Ovary (tissue), 3 donors: ENCODE data around the gene PCSK5.

Experiments
- CTCF ChIP-seq, 3 donors: fragments of 450-650 bp in 2 of 3; fragments of 200-600 bp in 1 of 3; IDR thresholded peaks; one replicate each; pipeline versions ENCODE4 v1.5.1 to v1.8.0; 2016 to 2022; ENCODE audit warnings: antibody characterized with exemption in 3 of 3, mild to moderate bottlenecking in 1 of 3
- EP300 ChIP-seq: sonication (generic); formaldehyde crosslinking; IDR thresholded peaks from one replicate; pipeline ENCODE4 v1.6.1; 2017; ENCODE audit warnings: antibody characterized with exemption
- POLR2A ChIP-seq: fragments of 450-650 bp; IDR thresholded peaks from one replicate; pipeline ENCODE4 v1.6.1; 2017; ENCODE audit warnings: antibody characterized with exemption, mild to moderate bottlenecking, moderate library complexity
- donor health status: DM: no; HTN: no; CAD: no.

DNA sequence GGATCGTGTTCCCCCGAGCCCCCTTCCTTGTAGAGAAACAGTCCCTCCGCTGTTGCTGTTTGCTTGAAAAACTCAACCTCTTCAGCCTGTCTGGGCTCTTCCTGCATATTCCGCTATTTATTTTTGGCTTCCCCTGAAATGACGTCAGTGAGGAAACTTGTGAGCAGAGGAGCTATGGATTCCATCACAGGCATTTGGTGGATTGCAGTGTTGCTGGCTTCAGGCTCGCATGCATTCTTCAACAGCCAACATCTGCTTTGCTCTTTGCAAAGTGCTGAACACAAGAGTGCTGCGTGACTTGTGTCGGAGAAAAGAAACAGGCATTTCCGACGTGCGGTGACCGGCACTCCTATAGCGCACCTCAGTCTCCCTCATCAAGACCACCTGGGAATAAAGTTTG, 271.1 kb downstream of the PCSK5 start:
- TF ChIP-seq CTCF (IDR thresholded peaks at IDR 0.05) (no peak), EP300 (no peak), POLR2A (no peak)
